Sciatic nerve (tissue), 2 donors: ENCODE measurements around the gene GGPS1. TPM values are rescaled to one million over a fixed set of nuclear protein-coding genes. Genes with fewer than 3 reads are reported as not detected.
A peak's percentile ranks its signal among the peaks of the same experiment; 100 is the strongest.
"Not testable (repeated sequence)": the region's sequence is repeated elsewhere in the genome, so short reads cannot be mapped to it uniquely, and the experiment has no call there.

Experiments used
- ATAC-seq: fragments of 200-7000 bp; cut with Tn5 transposase; one replicate; pipeline ENCODE4 v1.9.1; 2020; ENCODE audit warnings: mild to moderate bottlenecking, moderate library complexity
- DNase-seq: peaks from one replicate; pipeline ENCODE4 v3.0.0-alpha.2; 2020; ENCODE audit warnings: low spot score
- intact Hi-C: fragments of 100-400 bp; cut with DNase I; formaldehyde crosslinking; loops from one replicate; pipeline ENCODE4 v1.14.2; 2022
- total RNA-seq: library from RNA; stranded (reverse); fragmentation: NEBNext Ultra II Directional; extraction: Animal tissue kit (Norgen Biotek cat#: 25700); gene quantifications from one replicate; pipeline ENCODE4 v1.2.1, GENCODE V29; 2021
- donor health status: DM: no; HTN: no; CAD: no.
- donor health status: DM: no; HTN: no; CAD: no.

Gene GGPS1
- total RNA-seq, 1 donor from 2014 or later = 28.0 TPM

DNA sequence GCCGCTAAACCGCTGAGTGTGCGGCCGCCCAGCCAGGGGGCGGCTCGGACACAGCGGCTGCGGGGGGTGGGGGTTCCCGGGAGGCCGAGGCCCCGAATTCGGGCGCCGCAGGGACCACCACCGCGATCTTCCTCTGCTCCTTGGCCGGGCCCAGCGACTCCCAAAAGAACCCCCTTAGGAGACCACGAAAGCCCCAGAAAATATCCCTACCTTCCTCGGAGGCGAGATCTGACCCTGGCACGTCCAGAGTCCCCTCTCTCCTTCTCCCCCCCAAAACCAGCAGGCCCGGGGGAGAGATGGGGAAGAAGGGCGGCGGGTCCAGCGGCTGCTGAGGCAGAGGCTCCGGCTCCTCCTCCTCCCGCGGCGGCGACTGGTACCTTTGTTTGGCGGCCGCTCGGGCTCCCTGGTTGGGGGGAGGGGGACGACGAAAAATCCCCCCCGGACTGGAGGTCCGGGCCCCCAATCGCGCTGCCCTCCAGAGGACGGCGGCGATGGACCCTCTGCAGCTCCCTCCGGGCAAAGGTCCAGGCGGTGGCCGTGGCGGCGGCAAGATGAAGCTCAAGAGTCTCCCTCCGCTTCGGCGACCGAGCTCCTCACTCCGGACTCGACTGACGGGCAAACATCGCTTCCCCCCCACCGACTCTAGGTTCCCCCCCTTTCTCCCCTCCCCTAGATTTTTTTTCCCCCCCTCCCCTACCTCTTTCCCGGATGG, 655 bp upstream of the GGPS1 start, which contains the start of gene ARID4B:
TSS of gene ARID4B (minus strand) at position 621 of the 712 bp plus-strand sequence. CDS start 1,260 bp downstream, outside the sequence.
- intact Hi-C loops = no loop called here
- ATAC-seq (peak; percentile 19), DNase-seq (peak; percentile 92)

GRCh38 chr1:235329139-235329902, 951 bp downstream of the GGPS1 start:
- intact Hi-C loops = no loop called here
- ATAC-seq (no peak), DNase-seq (no peak)

GRCh38 chr1:235330918-235331285, 2.5 kb downstream of the GGPS1 start:
- intact Hi-C loops = no loop called here
- DNase-seq (no peak), ATAC-seq (no peak)

GRCh38 chr1:235331401-235331800, 3.0 kb downstream of the GGPS1 start:
- ATAC-seq = no peak
- no peak for DNase-seq
- intact Hi-C loops = no loop called here

DNA sequence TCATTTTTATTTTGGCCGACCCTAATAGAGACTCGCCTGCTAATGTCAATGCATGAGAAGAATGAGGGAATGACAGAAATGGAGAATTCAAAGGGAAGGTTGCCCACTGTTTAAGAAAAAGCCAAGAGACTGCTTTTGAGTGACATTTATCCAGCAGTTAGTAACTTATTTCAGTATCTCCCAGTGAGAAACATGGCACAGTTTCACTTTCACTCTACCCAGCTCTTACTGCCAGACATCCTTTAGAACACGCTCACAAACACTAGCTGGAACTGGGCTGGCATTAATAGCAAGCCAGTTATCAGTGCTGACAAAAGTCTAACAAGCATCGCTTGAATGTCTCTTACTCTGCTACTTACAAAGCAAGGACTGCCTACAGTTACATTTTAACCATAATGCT, 8.5 kb downstream of the GGPS1 start:
- intact Hi-C loops = no loop called here
- no peak for ATAC-seq
- no peak for DNase-seq

GRCh38 chr1:235339746-235340145, 11.4 kb downstream of the GGPS1 start:
- ATAC-seq (no peak), DNase-seq (no peak)
- intact Hi-C loops = no loop called here

DNA sequence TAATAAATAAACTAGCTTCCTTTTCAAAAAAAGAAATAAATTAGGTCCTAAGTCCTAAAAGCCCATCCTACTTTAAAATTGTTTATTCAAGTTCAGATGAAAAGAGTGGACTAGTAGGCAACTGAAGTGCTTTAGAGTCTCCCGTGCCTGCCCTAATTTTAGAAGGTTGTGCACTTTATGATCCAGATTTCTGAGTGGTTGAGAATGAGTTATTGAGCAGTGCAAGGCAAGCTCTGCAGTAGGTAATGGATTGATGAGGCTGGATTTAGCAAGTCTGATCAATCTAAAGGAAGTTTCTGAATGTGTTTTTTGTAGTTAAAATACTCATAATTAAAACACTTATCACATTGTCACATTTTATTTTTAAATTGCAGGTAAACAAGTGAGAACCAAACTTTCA, 13.0 kb downstream of the GGPS1 start:
- DNase-seq (no peak), ATAC-seq (no peak)
- intact Hi-C loops = no loop called here

DNA sequence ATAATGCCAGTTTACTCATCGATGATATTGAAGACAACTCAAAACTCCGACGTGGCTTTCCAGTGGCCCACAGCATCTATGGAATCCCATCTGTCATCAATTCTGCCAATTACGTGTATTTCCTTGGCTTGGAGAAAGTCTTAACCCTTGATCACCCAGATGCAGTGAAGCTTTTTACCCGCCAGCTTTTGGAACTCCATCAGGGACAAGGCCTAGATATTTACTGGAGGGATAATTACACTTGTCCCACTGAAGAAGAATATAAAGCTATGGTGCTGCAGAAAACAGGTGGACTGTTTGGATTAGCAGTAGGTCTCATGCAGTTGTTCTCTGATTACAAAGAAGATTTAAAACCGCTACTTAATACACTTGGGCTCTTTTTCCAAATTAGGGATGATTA, 13.7 kb downstream of the GGPS1 start:
- no peak for DNase-seq
- no peak for ATAC-seq
- intact Hi-C loops = no loop called here

DNA sequence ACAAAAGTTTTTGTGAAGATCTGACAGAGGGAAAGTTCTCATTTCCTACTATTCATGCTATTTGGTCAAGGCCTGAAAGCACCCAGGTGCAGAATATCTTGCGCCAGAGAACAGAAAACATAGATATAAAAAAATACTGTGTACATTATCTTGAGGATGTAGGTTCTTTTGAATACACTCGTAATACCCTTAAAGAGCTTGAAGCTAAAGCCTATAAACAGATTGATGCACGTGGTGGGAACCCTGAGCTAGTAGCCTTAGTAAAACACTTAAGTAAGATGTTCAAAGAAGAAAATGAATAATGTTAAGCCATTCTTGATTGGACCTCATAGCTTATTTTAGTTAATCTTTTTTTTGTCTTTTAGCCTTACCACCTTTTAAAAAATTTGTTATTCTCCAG, 14.1 kb downstream of the GGPS1 start:
- ATAC-seq (no peak), DNase-seq (no peak)
- intact Hi-C loops = no loop called here

- intact Hi-C loops = no loop called here
- no peak for DNase-seq
- no peak for ATAC-seq
These were observed 15.4 kb downstream of the GGPS1 start for GRCh38 chr1:235343726-235344125.

- intact Hi-C loops = loop anchor here (5.0 kb wide), 1 partner anchor 1556 kb away; no protein-coding TSS in a partner anchor
- no peak for DNase-seq
- ATAC-seq = no peak
These were observed 23.1 kb downstream of the GGPS1 start for GRCh38 chr1:235351441-235351840.

GRCh38 chr1:235351898-235352297, 23.5 kb downstream of the GGPS1 start:
- no peak for DNase-seq
- intact Hi-C loops = loop anchor here (5.0 kb wide), 1 partner anchor 1555 kb away; no protein-coding TSS in a partner anchor
- no peak for ATAC-seq

DNA sequence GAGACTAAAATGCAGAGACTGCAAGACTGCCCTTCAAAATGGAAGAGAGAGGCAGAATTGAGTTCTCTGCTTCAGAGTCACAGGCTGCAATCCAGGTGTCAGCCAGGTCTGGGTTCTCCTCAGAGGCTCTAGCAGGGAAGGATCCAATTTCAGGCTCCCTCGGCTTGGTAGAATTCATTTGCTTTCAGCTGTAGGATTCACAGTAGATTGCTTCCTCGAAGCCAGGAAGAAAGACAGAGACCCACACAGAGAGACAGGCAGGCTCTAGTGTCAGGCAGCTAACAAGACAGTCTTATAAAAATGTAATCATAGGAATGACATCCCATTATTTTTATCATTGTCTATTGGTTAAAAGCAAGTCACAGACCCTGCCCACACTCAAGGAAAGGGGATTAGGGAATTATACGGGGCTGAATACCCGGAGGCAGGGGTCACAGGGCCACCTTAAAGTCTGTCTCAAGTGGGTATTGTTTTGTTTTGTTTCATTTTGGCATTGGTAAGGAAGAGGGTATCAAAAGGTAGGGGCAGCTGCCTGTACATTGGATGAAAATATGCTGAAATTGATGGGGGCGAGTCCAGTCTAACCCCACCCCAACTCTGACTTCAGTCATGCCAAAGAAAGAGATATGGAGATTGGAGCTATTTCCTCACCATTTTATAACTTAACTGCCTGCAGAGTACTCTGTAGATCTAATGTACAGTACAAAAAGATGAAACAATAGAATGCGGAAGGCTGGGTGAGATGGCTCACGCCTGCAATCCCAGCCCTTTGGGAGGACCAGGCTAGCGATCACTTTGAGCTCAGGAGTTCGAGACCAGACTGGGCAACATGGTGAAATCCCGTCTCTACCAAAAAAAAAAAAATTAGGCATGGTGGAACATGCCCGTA, 29.4 kb downstream of the GGPS1 start:
- DNase-seq (no peak), ATAC-seq (no peak)
- intact Hi-C loops = no loop called here

- intact Hi-C loops = no loop called here
- no peak for ATAC-seq
- no peak for DNase-seq
These were observed 30.5 kb downstream of the GGPS1 start for GRCh38 chr1:235358899-235359298.

DNA sequence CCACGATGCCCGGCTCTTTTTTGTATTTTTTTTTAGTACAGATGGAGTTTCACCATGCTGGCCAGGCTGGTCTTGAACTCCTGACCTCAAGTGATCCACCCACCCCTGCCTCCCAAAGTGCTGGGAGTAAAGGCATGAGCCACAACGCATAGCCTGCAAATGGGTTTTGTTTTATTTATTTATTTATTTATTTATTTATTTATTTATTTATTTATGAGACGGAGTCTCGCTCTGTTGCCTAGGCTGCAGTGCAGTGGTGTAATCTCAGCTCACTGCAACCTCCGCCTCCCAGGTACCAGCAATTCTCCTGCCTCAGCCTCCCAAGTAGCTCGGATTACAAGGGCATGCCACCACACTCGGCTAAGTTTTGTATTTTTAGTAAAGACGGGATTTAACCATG, 35.8 kb downstream of the GGPS1 start:
- ATAC-seq, intact Hi-C loops, DNase-seq: not testable (repeated sequence)

GRCh38 chr1:235366286-235366685, 37.9 kb downstream of the GGPS1 start:
- DNase-seq (no peak), ATAC-seq (no peak)
- intact Hi-C loops = no loop called here

DNA sequence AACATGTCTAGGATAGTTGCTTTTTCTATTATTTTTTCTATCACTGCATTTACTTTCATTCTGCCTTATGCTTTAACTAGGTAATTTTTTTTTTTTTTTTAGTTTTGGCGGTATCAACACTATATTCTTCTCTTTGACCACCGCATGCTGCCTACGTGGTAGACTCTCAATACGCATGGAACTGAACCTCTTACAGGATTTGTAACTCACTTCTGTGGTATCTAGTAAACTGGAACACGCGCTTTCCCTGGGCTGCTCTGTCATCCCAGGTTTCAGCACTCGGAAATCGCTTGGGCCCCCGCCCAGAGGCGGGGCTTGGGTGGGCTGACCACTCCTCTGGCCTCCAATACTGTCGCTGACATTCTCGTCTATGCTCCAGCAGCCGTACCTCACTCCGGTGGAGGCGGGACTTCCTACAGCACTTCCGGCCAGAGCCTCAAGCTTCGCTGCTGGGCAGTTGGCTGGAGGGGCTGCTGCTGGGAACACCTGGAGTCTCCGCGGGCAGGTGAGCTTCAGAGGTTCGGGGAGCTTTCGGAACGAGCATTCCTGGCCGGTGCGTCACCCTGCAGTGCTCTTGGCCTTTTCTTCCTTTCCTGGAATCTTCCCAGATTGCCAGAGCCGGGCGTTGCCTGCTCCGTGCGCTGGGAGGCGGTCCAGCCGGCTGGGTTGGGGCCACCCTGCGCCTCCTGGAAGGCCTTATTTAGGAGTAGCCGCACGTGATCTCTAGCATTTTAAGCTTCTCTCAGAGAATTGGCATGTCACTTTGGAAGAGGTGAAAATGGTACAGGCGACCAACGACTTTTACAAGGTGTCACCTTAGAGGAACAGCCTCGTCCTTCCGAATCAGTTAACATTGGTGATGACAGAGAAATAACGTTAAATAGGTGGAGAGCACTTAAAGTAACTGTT, 38.9 kb downstream of the GGPS1 start, which contains the start of gene TBCE:
TSS of gene TBCE (plus strand) at position 428 of the 909 bp plus-strand sequence. CDS start 12,623 bp downstream, outside the sequence.
- ATAC-seq (peak; percentile 100), DNase-seq (peak; percentile 97)
- intact Hi-C loops = no loop called here

GRCh38 chr1:235368428-235368827, 40.1 kb downstream of the GGPS1 start:
- DNase-seq (no peak), ATAC-seq (no peak)
- intact Hi-C loops = no loop called here
